HepG2 (cell line): ENCODE measurements around the gene SUN5. TPM values are rescaled to one million over a fixed set of nuclear protein-coding genes. Genes with fewer than 3 reads are reported as not detected.

Source experiments
- ATAC-seq: fragments of 200-7000 bp; cut with Tn5 transposase; 3 replicates; pipeline ENCODE4 v1.9.1; 2020; ENCODE audit warnings: mild to moderate bottlenecking, moderate library complexity
- BruUV-seq: library from RNA; stranded (reverse); fragments of 400-500 nt; replicated peaks from 2 replicates; lab custom pipeline; 2021; lab: Mats Ljungman, UMichigan
- CTCF ChIA-PET: fragments of 300-600 bp; formaldehyde crosslinking; extraction: SDS; loops from one replicate; lab custom pipeline; 2021; ENCODE audit warnings: low total read pairs, inconsistent platforms, low intra/inter-chr PET ratio; lab: Yijun Ruan, JAX
- POLR2A ChIA-PET: fragments of 350-600 bp; sonication (Branson Sonifier 250); formaldehyde crosslinking; loops from one replicate; lab custom pipeline; 2020; ENCODE audit warnings: antibody characterized with exemption, inconsistent platforms; lab: Yijun Ruan, JAX
- DNase-seq: peaks from one replicate; pipeline ENCODE4 v3.0.0-alpha.2; 2015; ENCODE audit warnings: low spot score
- FAIRE-seq: peaks from 3 replicates; lab custom pipeline; 2011; peaks lifted over from hg19 to GRCh38; lab: Jason Lieb, UNC
- H2AFZ ChIP-seq: one replicate; pipeline ENCODE4 v1.6.1; 2011; ENCODE audit warnings: low read length, inconsistent platforms
- H3K27ac ChIP-seq: fragments of 300-600 bp; 3 replicates; pipeline ENCODE4 v1.8.0; 2011; ENCODE audit warnings: mixed run types, mild to moderate bottlenecking, mixed read lengths, low read length, inconsistent platforms; ENCODE audit not compliant: insufficient read depth; ENCODE audit errors: extremely low read length
- H3K27me3 ChIP-seq, 2 experiments: fragments of 200-600 bp in 1 of 2; 2 replicates in 1 of 2; 3 replicates in 1 of 2; pipeline versions ENCODE4 v1.6.0 to v1.8.0; 2011; ENCODE audit warnings: low read length in 2 of 2, mild to moderate bottlenecking in 2 of 2, moderate library complexity in 2 of 2, inconsistent platforms in 1 of 2; ENCODE audit not compliant: insufficient read depth in 2 of 2, control insufficient read depth in 1 of 2
- H3K36me3 ChIP-seq, 2 experiments: fragments of 200-600 bp in 1 of 2; replicated peaks in 1 of 2; 2 replicates in 1 of 2; 3 replicates in 1 of 2; pipeline versions ENCODE4 v1.5.1 to v1.8.0; 2011; ENCODE audit warnings: low read length in 2 of 2, inconsistent platforms in 1 of 2; ENCODE audit not compliant: insufficient read depth in 2 of 2, control insufficient read depth in 1 of 2
- H3K4me1 ChIP-seq: 2 replicates; pipeline ENCODE4 v1.5.1; 2012; ENCODE audit warnings: low read length, inconsistent platforms; ENCODE audit not compliant: insufficient read depth
- H3K4me2 ChIP-seq: 2 replicates; pipeline ENCODE4 v1.6.0; 2011; ENCODE audit warnings: low read depth, low read length, inconsistent platforms
- H3K4me3 ChIP-seq, 3 experiments: fragments of 200-600 bp in 1 of 3; sonication (generic), shearing (Covaris generic) in 1 of 3; replicated peaks in 1 of 3; 2 replicates each; pipeline ENCODE4 v1.5.1; 2011 to 2016; ENCODE audit warnings: low read length in 3 of 3, inconsistent platforms in 2 of 3, low read depth in 2 of 3, mild to moderate bottlenecking in 2 of 3, control low read depth in 1 of 3, mixed read lengths in 1 of 3; ENCODE audit not compliant: insufficient read depth in 1 of 3
- H3K79me2 ChIP-seq: one replicate; pipeline ENCODE4 v1.6.1; 2011; ENCODE audit warnings: low read length, inconsistent platforms; ENCODE audit not compliant: insufficient read depth
- H3K9ac ChIP-seq: 2 replicates; pipeline ENCODE4 v1.6.0; 2011; ENCODE audit warnings: mild to moderate bottlenecking, low read depth, low read length, inconsistent platforms; ENCODE audit not compliant: insufficient read depth
- H3K9me3 ChIP-seq: 2 replicates; pipeline ENCODE4 v1.5.1; 2012; ENCODE audit warnings: mild to moderate bottlenecking, low read length
- H4K20me1 ChIP-seq: 2 replicates; pipeline ENCODE4 v1.6.0; 2011; ENCODE audit warnings: inconsistent platforms, mild to moderate bottlenecking, low read length, moderate library complexity; ENCODE audit not compliant: insufficient read depth
- ELK4 ChIP-seq: sonication (generic); formaldehyde crosslinking; IDR thresholded peaks from 2 replicates; pipeline ENCODE4 v1.9.0; 2021; ENCODE audit warnings: missing genetic modification reagents, borderline replicate concordance
- ERF ChIP-seq: IDR thresholded peaks from 2 replicates; pipeline ENCODE4 v1.6.1; 2018; ENCODE audit warnings: missing biosample characterization, missing genetic modification reagents
- KLF15 ChIP-seq: sonication (generic); formaldehyde crosslinking; IDR thresholded peaks from 2 replicates; pipeline ENCODE4 v1.8.1; 2023; ENCODE audit warnings: borderline replicate concordance, mild to moderate bottlenecking, inconsistent platforms, missing genetic modification reagents, mixed read lengths
- TBX2 ChIP-seq: sonication (generic); formaldehyde crosslinking; IDR thresholded peaks from 2 replicates; pipeline ENCODE4 v1.5.0; 2020; ENCODE audit warnings: missing genetic modification reagents, mild to moderate bottlenecking, borderline replicate concordance
- ZFP37 ChIP-seq: sonication (generic); formaldehyde crosslinking; IDR thresholded peaks from 2 replicates; pipeline ENCODE4 v1.4.0; 2020; ENCODE audit warnings: missing genetic modification reagents, borderline replicate concordance
- ZNF263 ChIP-seq: sonication (generic); formaldehyde crosslinking; IDR thresholded peaks from 2 replicates; pipeline ENCODE4 v1.4.0; 2020; ENCODE audit warnings: missing genetic modification reagents
- ZSCAN25 ChIP-seq: sonication (generic); formaldehyde crosslinking; IDR thresholded peaks from 2 replicates; pipeline ENCODE4 v1.8.0; 2022; ENCODE audit warnings: mild to moderate bottlenecking, missing genetic modification reagents
- WGBS: methylation state at CpG from one replicate; pipeline ENCODE4 v1.1.6; 2017; ENCODE audit warnings: low lambda C conversion rate; 5-methylcytosine and 5-hydroxymethylcytosine counted together
- in situ Hi-C: cut with HindIII; loops from 2 replicates; pipeline ENCODE4 v1.10.0; 2017; ENCODE audit warnings: low pct_unique_long_range_greater_than_20kb; ENCODE audit not compliant: extremely low pct_ligation_motif_present
- intact Hi-C: fragments of 100-400 bp; cut with micrococcal nuclease; formaldehyde crosslinking; loops from one replicate; pipeline ENCODE4 v1.10.0; 2022; ENCODE audit not compliant: unreplicated experiment
- polyA plus RNA-seq, 8 experiments: library from polyadenylated mRNA; depleted of rRNA in 3 of 8; stranded (reverse) in 7 of 8; unstranded in 1 of 8; fragments of >200 nt; fragmentation: Illumina TruSeq in 4 of 8; extraction: Trizol in 4 of 8; gene quantifications; 2 replicates each; pipeline versions ENCODE4 v1.2.1 to v1.2.3, GENCODE V29; 2011 to 2016; ENCODE audit warnings: low read depth in 4 of 8, missing spikeins in 1 of 8, mixed read lengths in 1 of 8; ENCODE audit not compliant: insufficient read depth in 1 of 8
- total RNA-seq, 5 experiments: library from RNA; depleted of rRNA; stranded (reverse); fragments of >200 nt; fragmentation: Illumina TruSeq; extraction: Trizol; gene quantifications; 2 replicates each; pipeline ENCODE4 v1.2.3, GENCODE V29; 2016; ENCODE audit warnings: low read depth in 1 of 5
- TF ChIP-seq, protein P1 (sequence below): sonication (generic); formaldehyde crosslinking; IDR thresholded peaks from 2 replicates; pipeline ENCODE4 v1.5.1; 2020; ENCODE audit warnings: mild to moderate bottlenecking, missing genetic modification reagents, moderate library complexity
- TF ChIP-seq, protein P2 (sequence below): sonication (generic); formaldehyde crosslinking; IDR thresholded peaks from 2 replicates; pipeline ENCODE4 v1.5.0; 2020; ENCODE audit warnings: mild to moderate bottlenecking, missing genetic modification reagents, borderline replicate concordance

Gene SUN5
- total and polyA plus RNA-seq, 2 of the 13 experiments (the other 11 are each of a cell fraction or from before 2014, with no cell fraction given): not detected

- TF ChIP-seq, protein P1, sequence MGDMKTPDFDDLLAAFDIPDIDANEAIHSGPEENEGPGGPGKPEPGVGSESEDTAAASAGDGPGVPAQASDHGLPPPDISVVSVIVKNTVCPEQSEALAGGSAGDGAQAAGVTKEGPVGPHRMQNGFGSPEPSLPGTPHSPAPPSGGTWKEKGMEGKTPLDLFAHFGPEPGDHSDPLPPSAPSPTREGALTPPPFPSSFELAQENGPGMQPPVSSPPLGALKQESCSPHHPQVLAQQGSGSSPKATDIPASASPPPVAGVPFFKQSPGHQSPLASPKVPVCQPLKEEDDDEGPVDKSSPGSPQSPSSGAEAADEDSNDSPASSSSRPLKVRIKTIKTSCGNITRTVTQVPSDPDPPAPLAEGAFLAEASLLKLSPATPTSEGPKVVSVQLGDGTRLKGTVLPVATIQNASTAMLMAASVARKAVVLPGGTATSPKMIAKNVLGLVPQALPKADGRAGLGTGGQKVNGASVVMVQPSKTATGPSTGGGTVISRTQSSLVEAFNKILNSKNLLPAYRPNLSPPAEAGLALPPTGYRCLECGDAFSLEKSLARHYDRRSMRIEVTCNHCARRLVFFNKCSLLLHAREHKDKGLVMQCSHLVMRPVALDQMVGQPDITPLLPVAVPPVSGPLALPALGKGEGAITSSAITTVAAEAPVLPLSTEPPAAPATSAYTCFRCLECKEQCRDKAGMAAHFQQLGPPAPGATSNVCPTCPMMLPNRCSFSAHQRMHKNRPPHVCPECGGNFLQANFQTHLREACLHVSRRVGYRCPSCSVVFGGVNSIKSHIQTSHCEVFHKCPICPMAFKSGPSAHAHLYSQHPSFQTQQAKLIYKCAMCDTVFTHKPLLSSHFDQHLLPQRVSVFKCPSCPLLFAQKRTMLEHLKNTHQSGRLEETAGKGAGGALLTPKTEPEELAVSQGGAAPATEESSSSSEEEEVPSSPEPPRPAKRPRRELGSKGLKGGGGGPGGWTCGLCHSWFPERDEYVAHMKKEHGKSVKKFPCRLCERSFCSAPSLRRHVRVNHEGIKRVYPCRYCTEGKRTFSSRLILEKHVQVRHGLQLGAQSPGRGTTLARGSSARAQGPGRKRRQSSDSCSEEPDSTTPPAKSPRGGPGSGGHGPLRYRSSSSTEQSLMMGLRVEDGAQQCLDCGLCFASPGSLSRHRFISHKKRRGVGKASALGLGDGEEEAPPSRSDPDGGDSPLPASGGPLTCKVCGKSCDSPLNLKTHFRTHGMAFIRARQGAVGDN (CRISPR knock-in tag): no peak
Observed at GRCh38 chr20:33006776-33007375, 2.6 kb upstream of the SUN5 start (continued).

- 16% methylated on average over 8 of the region's 8 CpGs for WGBS
- CTCF ChIA-PET: interaction anchor here (1.3 to 2.3 kb wide), 5 partner anchors 10 to 216 kb away, joined by 3 to 11 read pairs (median 6); no protein-coding TSS in a partner anchor
- TF ChIP-seq ZNF263 (CRISPR knock-in tag) (peak; percentile 95), KLF15 (CRISPR knock-in tag) (no peak), ERF (CRISPR knock-in tag) (peak; percentile 99), ELK4 (CRISPR knock-in tag) (no peak), ZSCAN25 (CRISPR knock-in tag) (no peak; the same call in none of the 2 replicates), TBX2 (CRISPR knock-in tag) (peak; percentile 99), ZFP37 (no peak)
- TF ChIP-seq, protein P2, sequence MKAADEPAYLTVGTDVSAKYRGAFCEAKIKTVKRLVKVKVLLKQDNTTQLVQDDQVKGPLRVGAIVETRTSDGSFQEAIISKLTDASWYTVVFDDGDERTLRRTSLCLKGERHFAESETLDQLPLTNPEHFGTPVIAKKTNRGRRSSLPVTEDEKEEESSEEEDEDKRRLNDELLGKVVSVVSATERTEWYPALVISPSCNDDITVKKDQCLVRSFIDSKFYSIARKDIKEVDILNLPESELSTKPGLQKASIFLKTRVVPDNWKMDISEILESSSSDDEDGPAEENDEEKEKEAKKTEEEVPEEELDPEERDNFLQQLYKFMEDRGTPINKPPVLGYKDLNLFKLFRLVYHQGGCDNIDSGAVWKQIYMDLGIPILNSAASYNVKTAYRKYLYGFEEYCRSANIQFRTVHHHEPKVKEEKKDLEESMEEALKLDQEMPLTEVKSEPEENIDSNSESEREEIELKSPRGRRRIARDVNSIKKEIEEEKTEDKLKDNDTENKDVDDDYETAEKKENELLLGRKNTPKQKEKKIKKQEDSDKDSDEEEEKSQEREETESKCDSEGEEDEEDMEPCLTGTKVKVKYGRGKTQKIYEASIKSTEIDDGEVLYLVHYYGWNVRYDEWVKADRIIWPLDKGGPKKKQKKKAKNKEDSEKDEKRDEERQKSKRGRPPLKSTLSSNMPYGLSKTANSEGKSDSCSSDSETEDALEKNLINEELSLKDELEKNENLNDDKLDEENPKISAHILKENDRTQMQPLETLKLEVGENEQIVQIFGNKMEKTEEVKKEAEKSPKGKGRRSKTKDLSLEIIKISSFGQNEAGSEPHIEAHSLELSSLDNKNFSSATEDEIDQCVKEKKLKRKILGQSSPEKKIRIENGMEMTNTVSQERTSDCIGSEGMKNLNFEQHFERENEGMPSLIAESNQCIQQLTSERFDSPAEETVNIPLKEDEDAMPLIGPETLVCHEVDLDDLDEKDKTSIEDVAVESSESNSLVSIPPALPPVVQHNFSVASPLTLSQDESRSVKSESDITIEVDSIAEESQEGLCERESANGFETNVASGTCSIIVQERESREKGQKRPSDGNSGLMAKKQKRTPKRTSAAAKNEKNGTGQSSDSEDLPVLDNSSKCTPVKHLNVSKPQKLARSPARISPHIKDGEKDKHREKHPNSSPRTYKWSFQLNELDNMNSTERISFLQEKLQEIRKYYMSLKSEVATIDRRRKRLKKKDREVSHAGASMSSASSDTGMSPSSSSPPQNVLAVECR (CRISPR knock-in tag): peak; percentile 87
Observed at GRCh38 chr20:33005908-33006775, 1.9 kb upstream of the SUN5 start.

More at GRCh38 chr20:33005908-33006775, 1.9 kb upstream of the SUN5 start:
- peak overlapping the region; percentile 91 for H3K4me2 ChIP-seq
- in situ Hi-C loops (no loop called here), intact Hi-C loops (loop anchor here (1.0 to 10.0 kb wide), 3 partner anchors 36 to 211 kb away; no protein-coding TSS in a partner anchor)
- peak overlapping the region; percentile 87 for H3K9ac ChIP-seq
- H3K79me2 ChIP-seq: peaks cover 37% of the 10 kb centered on the region
- BruUV-seq: no TSS peak
- peak; percentile 38 for ATAC-seq
- peaks cover 0 to 2% of the 10 kb centered on the region in 2 experiments; a peak in 1 of 5 replicates for H3K27me3 ChIP-seq
- no peaks in the 10 kb centered on the region for H3K9me3 ChIP-seq
- H4K20me1 ChIP-seq: no peaks in the 10 kb centered on the region
- no peak overlapping the region for H2AFZ ChIP-seq
- POLR2A ChIA-PET: interaction anchor here (0.9 to 2.8 kb wide), 4 partner anchors 10 to 37 kb away, joined by 3 to 16 read pairs (median 8); no protein-coding TSS in a partner anchor
- H3K4me1 ChIP-seq: peaks cover 86% of the 10 kb centered on the region
- H3K4me3 ChIP-seq: peak overlapping the region in 1 of 3 experiments; percentile 79; a peak in 2 of 6 replicates
- peak; percentile 95 for DNase-seq
- FAIRE-seq: peak; percentile 54
- H3K27ac ChIP-seq: peak overlapping the region; percentile 90
- peaks cover 7 to 13% of the 10 kb centered on the region in 2 experiments for H3K36me3 ChIP-seq
